ENCODE measurements around the gene CREB3. TPM values are rescaled to one million over a fixed set of nuclear protein-coding genes. Genes with fewer than 3 reads are reported as not detected.

The CREB3 gene
- total RNA-seq, 1 donor from 2014 or later: 19.0 TPM

GRCh38 chr9:35727676-35728040, 4.8 kb upstream of the CREB3 start:
- no peak for DNase-seq

DNA sequence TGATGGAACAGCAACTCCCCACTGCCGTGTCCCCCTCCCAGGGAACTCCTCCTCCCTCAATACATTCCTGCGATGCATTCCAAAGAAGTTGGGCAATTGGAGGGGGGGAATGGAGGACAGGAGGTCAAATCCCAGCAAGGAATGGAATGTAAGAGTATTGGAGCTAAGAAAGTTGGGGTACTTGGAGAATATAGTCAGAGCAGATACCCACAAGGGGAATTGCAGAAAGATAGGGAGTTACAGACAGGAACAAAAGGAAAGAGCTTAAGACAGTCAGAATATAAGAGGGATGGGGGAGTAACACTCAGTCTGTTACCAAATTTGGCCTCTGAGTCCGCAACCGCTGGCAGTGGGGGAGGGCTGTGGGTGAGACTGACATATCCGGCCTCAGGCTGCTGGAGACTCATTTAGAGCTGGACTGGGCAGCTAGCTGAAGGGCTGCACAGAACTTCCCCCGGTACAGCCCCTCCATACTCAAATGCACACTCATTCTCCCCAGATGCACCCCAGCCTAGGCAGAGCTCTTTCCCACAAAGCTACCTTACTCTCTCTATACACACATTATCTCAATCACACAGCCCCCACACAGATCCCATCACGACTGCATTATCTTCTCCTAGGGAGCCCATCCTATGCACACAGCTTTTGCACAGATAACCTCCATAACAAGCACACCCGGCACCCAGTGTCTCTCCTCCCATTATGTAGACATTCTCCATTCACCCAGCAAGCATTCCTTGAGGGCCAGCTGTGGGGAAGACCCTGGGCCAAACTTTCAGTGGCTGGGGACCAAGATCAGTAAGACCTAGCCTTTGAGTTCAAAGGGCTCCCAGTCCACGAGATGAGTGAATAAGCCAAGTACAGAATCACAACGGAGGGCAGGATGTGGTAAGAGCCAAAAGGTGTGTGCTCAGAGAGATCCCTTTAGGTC, 4.2 kb upstream of the CREB3 start:
- peak; percentile 44 for DNase-seq

- no peak for DNase-seq
Observed at GRCh38 chr9:35729101-35729500, 3.4 kb upstream of the CREB3 start.

DNA sequence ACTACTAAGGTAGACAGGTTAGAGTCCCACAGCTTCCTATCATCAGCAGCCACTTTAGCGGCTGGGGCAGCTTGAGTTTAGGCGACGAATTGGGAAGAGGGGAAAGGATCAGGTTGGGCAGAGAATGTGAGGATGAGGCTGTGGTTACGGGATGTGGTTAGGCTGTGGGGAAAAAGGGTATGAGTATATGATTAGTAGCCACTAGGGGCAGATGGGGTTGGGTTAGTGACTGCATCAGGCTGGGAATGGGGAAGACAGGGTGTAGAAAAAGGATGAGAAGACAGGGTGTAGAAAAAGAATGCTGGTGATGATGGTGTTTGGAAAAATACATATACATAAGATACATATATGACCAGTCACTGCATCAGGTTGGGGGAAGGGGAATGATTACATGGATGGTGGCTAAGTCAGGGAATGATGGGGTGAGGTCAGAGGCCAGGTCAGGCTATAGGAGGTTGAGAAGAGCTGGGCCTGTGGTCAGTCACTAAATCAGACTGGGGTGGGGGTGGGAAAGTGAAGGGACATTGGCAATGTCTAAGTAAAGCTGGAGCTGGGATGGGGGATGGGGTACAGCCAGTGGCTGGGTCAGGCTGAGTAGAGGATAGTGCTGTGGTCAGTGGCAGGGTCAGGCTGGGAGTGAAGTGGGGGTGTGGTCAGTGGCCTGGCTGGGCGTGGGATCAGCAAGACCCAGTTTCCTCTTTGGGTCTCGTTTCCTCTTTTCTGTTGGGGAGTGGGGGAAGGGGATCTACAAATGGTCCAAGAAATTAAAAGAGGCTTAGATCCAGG, 2.6 kb upstream of the CREB3 start:
- no peak for DNase-seq

DNA sequence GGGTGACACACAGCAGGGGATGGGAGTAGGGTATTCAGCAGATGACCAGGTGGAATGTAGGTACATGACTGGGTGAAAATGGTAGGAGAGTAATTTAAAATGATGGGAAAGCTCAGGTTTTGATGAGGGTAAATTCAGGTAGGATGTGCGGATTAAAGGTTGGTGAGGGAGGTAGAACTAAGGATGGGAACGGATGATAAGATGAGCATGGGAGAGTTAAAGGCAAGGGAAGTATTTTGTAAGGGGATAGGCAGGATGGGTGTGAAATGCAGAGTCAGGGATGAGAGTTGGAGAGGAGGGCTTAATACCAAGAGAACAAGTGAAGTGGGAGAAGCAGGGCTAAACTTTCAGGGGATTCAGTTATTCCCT, 2.0 kb upstream of the CREB3 start:
- no peak for DNase-seq

GRCh38 chr9:35731415-35732184, 866 bp upstream of the CREB3 start:
- DNase-seq: no peak

DNA sequence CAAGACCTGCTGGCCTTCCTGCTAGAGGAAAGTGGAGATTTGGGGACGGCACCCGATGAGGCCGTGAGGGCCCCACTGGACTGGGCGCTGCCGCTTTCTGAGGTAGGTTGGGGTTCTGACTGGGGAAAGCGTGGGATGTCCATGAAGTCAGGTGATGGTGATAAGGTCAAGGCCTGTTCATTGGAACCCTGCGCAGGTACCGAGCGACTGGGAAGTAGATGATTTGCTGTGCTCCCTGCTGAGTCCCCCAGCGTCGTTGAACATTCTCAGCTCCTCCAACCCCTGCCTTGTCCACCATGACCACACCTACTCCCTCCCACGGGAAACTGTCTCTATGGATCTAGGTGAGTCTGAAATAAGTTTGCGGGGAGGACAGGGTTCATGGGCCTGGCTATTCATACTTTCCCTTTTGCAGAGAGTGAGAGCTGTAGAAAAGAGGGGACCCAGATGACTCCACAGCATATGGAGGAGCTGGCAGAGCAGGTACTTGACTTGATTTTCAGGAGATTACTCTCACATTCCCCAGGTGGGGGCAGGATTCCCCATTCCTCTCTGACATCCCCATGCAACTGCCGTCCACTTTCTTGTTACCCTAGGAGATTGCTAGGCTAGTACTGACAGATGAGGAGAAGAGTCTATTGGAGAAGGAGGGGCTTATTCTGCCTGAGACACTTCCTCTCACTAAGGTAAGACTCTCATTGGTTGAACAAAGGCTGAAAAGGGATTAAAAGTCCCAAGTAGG, 505 bp downstream of the CREB3 start:
- DNase-seq: peak; percentile 52

DNA sequence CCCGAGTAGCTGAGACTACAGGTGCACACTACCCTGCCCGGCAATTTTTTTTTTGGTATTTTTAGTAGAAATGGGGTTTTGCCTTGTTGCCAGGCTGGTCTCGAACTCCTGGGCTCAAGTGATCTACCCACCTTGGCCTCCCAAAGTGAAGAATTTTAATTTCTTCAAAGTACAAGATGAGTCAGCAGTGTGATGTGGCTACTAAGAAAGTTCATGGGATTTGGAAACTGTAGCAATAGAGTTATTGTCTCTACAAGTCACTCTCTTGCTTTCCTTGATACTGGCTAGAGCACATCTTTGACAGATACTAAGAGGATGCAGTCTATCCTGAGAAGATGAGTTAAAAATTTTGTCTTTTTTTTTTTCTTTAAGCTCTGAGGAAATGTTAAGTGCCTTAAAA, 1.6 kb downstream of the CREB3 start:
- DNase-seq: no peak

DNA sequence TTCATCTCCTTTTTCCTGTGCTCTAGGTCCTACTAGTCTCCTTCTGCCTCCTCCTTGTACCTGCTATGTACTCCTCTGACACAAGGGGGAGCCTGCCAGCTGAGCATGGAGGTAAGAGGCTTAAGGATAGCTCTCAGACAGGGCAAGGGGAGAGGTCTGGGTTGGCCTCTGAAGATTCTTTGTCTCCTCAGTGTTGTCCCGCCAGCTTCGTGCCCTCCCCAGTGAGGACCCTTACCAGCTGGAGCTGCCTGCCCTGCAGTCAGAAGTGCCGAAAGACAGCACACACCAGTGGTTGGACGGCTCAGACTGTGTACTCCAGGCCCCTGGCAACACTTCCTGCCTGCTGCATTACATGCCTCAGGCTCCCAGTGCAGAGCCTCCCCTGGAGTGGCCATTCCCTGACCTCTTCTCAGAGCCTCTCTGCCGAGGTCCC, 3.8 kb downstream of the CREB3 start:
- peak; percentile 63 for DNase-seq

GRCh38 chr9:35737143-35737542, 4.7 kb downstream of the CREB3 start:
- no peak for DNase-seq

- no peak for DNase-seq
Observed at GRCh38 chr9:35738186-35738585, 5.7 kb downstream of the CREB3 start.

- DNase-seq: no peak
Observed at GRCh38 chr9:35738924-35739323, 6.5 kb downstream of the CREB3 start.

DNA sequence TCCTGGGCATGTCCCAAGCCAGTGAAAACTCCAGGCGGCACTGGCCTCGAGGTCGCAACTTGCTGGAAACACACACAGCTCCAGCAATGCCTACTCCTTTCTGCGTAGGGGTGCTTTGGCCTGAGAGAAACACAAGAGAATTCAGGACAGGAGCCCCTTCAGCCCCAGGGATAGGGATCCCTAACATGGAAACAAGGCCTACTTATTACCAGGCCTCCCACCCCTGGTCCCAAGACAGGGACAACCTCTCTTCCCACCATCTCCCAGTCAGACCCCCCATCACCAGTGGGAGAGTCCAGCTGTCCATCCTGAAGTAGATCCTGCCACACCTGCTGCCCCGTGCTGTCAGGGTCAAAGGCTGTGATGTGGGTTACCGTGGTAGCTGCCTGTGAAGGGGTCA, 7.8 kb downstream of the CREB3 start:
- no peak for DNase-seq

GRCh38 chr9:35741740-35742139, 9.3 kb downstream of the CREB3 start:
- no peak for DNase-seq

GRCh38 chr9:35743452-35743851, 11.0 kb downstream of the CREB3 start:
- DNase-seq: no peak

DNA sequence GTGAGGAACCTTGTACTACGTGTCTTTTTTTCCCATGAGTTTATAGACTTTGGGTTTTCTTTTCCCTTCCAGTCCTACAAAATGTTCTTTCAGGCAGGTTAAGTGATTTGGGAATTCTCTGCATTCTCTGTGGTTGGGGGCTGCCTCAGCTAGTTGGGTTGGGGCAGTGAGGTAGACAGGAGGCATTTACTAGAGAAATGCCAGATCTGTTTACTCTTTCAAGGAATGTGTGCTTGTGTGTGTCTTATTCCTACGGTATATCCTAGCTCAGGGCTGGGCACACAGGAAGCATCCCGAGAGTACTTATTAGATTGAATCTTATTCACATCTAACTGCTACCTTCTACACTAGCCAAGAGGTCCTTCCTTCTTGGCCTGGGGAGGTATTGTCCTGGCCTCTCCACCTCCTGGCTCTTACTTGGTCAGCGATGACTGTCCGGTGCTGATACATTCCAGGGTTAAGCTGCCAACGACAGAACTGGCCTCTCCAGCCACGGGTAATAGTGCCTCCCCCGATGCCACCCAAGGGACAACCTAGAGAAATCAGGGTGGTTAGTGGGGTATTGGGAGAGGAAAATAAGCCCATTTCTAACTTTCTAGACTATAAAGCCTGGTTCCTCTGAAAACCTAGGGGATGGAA, 11.5 kb downstream of the CREB3 start:
- no peak for DNase-seq

DNA sequence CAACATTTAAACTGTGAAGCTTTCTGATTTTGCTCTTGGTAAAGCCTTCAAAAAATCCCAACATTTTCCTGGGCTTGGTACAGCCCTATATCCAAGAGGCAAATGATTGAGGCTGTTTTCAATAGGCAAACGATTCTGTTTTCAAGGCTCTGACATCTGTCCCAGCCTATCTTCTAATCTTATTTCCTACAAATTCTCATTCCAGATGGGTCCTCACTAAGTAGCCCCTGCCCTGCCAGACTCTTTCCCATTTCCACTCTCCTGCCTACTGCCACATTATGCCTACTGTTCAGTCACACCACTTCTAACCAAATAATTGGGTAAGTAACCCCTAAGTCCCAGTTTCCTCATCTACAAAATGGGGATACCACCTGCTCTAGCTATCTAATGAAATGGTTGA, 13.1 kb downstream of the CREB3 start:
- DNase-seq: no peak

DNA sequence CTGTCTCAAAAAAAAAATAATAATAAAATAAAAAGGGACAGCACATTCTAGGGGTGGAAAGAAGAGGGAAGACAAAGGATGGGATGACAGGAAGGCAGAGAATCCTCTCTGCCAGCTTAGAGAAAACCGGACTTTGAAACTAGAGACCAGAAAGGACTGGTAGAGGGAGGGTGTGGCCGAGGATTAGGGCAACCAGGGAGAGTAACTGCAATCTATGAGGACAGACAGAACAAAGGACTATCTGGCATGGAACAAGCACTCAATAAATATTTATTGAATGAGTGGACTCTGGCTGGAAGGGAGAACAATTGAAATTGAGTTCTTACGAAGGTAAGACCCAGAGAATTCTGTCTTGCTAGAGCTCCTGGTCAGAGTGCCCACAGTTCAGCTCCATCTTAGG, 14.1 kb downstream of the CREB3 start:
- no peak for DNase-seq

DNA sequence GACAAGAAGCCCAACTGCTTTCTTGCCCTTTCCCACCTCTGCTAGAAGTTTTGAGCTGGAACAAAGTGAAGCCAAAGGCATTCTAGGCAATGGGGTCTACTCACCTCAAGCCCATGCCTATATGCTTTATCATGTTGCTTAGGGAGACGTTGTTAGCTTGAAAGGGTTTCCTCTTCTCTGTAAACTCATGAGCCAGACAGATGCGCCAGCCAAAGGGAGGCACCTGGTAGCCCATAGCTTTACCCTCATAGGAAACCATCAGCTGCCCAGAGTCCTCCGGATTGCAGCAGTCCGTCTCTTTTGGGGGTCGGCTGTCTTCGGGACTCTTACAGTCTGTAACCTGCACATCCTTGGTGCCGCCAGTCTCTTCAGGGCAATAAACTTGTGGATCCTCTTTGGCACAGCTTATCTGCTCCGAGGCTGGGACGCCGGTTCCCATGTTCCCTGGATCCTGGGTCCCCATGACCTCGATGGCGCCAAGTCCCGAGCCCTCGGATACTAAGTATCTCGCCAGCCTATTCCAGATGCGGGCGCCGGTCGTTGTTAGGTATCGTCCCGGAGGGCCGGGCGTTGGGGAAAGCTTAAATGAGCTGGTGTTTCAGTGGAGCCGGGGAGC, 15.9 kb downstream of the CREB3 start:
- no peak for DNase-seq

DNA sequence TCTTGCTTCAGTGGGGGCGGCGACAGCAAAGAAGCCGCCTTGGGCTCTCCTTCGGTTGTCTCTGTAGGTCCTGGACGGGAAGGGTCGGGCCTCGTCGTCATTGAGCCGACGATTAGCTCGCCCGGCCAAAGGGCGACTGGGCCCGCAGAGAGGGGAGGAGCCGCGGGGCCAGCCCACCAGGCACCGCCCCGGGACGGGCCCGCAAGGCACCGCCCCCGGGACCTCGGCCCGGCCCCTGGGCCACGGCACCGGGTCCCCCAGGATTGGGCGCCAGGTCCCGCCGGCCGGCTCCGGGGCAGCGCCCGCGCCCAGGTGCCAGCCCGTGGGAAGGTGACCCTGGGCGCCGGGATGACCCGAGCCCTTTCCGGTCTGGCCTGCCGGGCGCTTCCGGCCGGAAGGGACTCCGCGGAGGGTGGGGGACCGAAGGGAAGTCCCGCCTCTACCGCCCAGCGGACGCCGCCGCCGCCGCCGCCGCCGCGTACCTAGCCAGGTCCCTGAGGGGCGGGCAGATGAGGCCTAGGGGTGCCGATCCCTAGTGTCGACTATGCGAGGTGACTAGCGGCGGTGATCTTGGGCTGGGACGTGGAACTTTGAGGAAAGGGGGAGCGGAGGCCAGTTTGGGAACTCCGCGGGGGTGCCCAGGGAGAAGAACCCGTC, 16.5 kb downstream of the CREB3 start, which contains the start of the genes GBA2 and RGP1:
Gene GBA2 (minus strand): TSS at position 371 of the 657 bp plus-strand sequence. CDS start 524 bp downstream, outside the sequence.
Gene RGP1 (plus strand): TSS at position 430 of the 657 bp plus-strand sequence. CDS start 469 bp downstream, outside the sequence.
- DNase-seq: peak; percentile 42

Measured in skin of body (tissue), 2 donors.